HCT116 (cell line): Measurements from ENCODE around the gene ADAMTS1. TPM values are rescaled to one million over a fixed set of nuclear protein-coding genes. Genes with fewer than 3 reads are reported as not detected.

Experiments used
- ATAC-seq: fragments of 200-7000 bp; cut with Tn5 transposase; 2 replicates; pipeline ENCODE4 v1.9.1; 2020; ENCODE audit warnings: mild to moderate bottlenecking, moderate library complexity
- BruUV-seq: library from RNA; stranded (reverse); fragments of 400-500 nt; replicated peaks from 2 replicates; lab custom pipeline; 2021; lab: Mats Ljungman, UMichigan
- CTCF ChIA-PET: fragments of 300-600 bp; sonication (Branson Sonifier 250); formaldehyde crosslinking; loops from one replicate; lab custom pipeline; 2021; ENCODE audit warnings: antibody characterized with exemption; lab: Charles Lee
- POLR2A ChIA-PET: fragments of 300-600, 350-600 bp; sonication (Branson Sonifier 250); formaldehyde crosslinking; loops from one replicate; lab custom pipeline; 2021; ENCODE audit warnings: antibody characterized with exemption; lab: Charles Lee
- RAD21 ChIA-PET, 2 experiments: fragments of 300-600 bp; sonication (Branson Sonifier 250); formaldehyde crosslinking; loops; one replicate each; lab custom pipeline; 2023; ENCODE audit warnings: low total read pairs in 2 of 2; ENCODE audit not compliant: uncharacterized antibody in 2 of 2, unreplicated experiment in 2 of 2, low non-redundant PET in 1 of 2; lab: Charles Lee
- DNase-seq: peaks from one replicate; pipeline ENCODE4 v3.0.0-alpha.2; 2010; ENCODE audit warnings: low read depth, low spot score
- H2AFZ ChIP-seq: fragments of 200-600 bp; shearing (Covaris generic), sonication (generic); 2 replicates; pipeline ENCODE4 v1.6.1; 2017; ENCODE audit warnings: low read depth, mixed run types, mixed read lengths, antibody characterized with exemption, low read length; ENCODE audit not compliant: poor library complexity, severe bottlenecking
- H3K27ac ChIP-seq: 2 replicates; pipeline ENCODE4 v1.5.1; 2012; ENCODE audit warnings: low read depth, low read length
- H3K27me3 ChIP-seq: fragments of 200-600 bp; sonication (generic); 2 replicates; pipeline ENCODE4 v1.6.1; 2016; ENCODE audit warnings: mixed run types, low read length, mixed read lengths; ENCODE audit not compliant: insufficient read depth
- H3K36me3 ChIP-seq, 2 experiments: fragments of 200-500 bp in 1 of 2; fragments of 200-600 bp in 1 of 2; sonication (Bioruptor generic) in 1 of 2; sonication (generic) in 1 of 2; 2 replicates each; pipeline versions ENCODE4 v1.5.1 to v1.6.1; 2014 to 2016; ENCODE audit warnings: low read length in 2 of 2, inconsistent platforms in 1 of 2, mixed read lengths in 1 of 2, mixed run types in 1 of 2; ENCODE audit not compliant: insufficient read depth in 2 of 2, control insufficient read depth in 1 of 2
- H3K4me1 ChIP-seq, 2 experiments: fragments of 200-600 bp in 1 of 2; sonication (generic) in 1 of 2; 2 replicates each; pipeline versions ENCODE4 v1.5.1 to v1.6.1; 2012 to 2017; ENCODE audit warnings: low read length in 2 of 2, inconsistent platforms in 1 of 2, mild to moderate bottlenecking in 1 of 2, mixed read lengths in 1 of 2, mixed run types in 1 of 2, moderate library complexity in 1 of 2; ENCODE audit not compliant: insufficient read depth in 2 of 2, control insufficient read depth in 1 of 2
- H3K4me2 ChIP-seq: fragments of 200-600 bp; sonication (generic); 2 replicates; pipeline ENCODE4 v1.6.1; 2017; ENCODE audit warnings: mixed run types, low read length, mixed read lengths
- H3K4me3 ChIP-seq, 2 experiments: fragments of 200-600 bp in 1 of 2; sonication (generic) in 1 of 2; replicated peaks in 1 of 2; 2 replicates each; pipeline ENCODE4 v1.5.1; 2011 to 2016; ENCODE audit warnings: low read length in 2 of 2, control low read depth in 1 of 2, low read depth in 1 of 2, mild to moderate bottlenecking in 1 of 2, mixed read lengths in 1 of 2, mixed run types in 1 of 2
- H3K79me2 ChIP-seq: fragments of 200-600 bp; sonication (generic); 2 replicates; pipeline ENCODE4 v1.6.1; 2017; ENCODE audit warnings: mild to moderate bottlenecking, mixed run types, low read length, moderate library complexity, mixed read lengths; ENCODE audit not compliant: insufficient read depth
- H3K9ac ChIP-seq: fragments of 200-600 bp; sonication (generic); 2 replicates; pipeline ENCODE4 v1.6.1; 2016; ENCODE audit warnings: low read length, mixed read lengths
- H3K9me2 ChIP-seq: fragments of 200-600 bp; sonication (generic), shearing (Covaris generic); 2 replicates; pipeline ENCODE4 v1.6.1; 2017; ENCODE audit warnings: mixed run types, mild to moderate bottlenecking, moderate library complexity; ENCODE audit not compliant: insufficient read depth
- H3K9me3 ChIP-seq, 2 experiments: fragments of 200-500 bp in 1 of 2; fragments of 200-600 bp in 1 of 2; sonication (Bioruptor generic) in 1 of 2; sonication (generic) in 1 of 2; 2 replicates each; pipeline ENCODE4 v1.6.1; 2014 to 2017; ENCODE audit warnings: low read length in 2 of 2, mixed read lengths in 2 of 2, inconsistent platforms in 1 of 2, low read depth in 1 of 2, mild to moderate bottlenecking in 1 of 2, mixed run types in 1 of 2, moderate library complexity in 1 of 2; ENCODE audit not compliant: control insufficient read depth in 1 of 2, insufficient read depth in 1 of 2
- H4K20me1 ChIP-seq: fragments of 200-600 bp; sonication (generic), shearing (Covaris generic); 2 replicates; pipeline ENCODE4 v1.6.1; 2017; ENCODE audit warnings: mixed run types, mild to moderate bottlenecking, moderate library complexity; ENCODE audit not compliant: insufficient read depth
- ATF3 ChIP-seq: IDR thresholded peaks from 2 replicates; pipeline ENCODE4 v1.6.1; 2012
- CEBPB ChIP-seq: IDR thresholded peaks from 2 replicates; pipeline ENCODE4 v1.6.1; 2012; ENCODE audit warnings: low read depth
- EGR1 ChIP-seq: IDR thresholded peaks from 2 replicates; pipeline ENCODE4 v1.6.1; 2012; ENCODE audit warnings: low read depth
- ELF1 ChIP-seq: IDR thresholded peaks from 2 replicates; pipeline ENCODE4 v1.6.1; 2012; ENCODE audit warnings: low read depth, borderline replicate concordance
- EZH2 ChIP-seq: fragments of 200-600 bp; sonication (generic); IDR thresholded peaks from 2 replicates; pipeline ENCODE4 v1.6.1; 2017; ENCODE audit warnings: antibody characterized with exemption, mixed run types
- FOSL1 ChIP-seq: IDR thresholded peaks from 2 replicates; pipeline ENCODE4 v1.6.1; 2012; ENCODE audit warnings: low read depth
- POLR2A ChIP-seq: IDR thresholded peaks from 2 replicates; pipeline ENCODE4 v1.7.0; 2011; ENCODE audit warnings: borderline replicate concordance; ENCODE audit not compliant: insufficient read depth, insufficient read length; ENCODE audit errors: extremely low read depth
- POLR2AphosphoS5 ChIP-seq: IDR thresholded peaks from 2 replicates; pipeline ENCODE4 v1.6.1; 2011; ENCODE audit warnings: mild to moderate bottlenecking, low read depth, low read length, moderate library complexity
- RAD21 ChIP-seq: IDR thresholded peaks from 2 replicates; pipeline ENCODE4 v1.6.1; 2012; ENCODE audit warnings: low read depth, mild to moderate bottlenecking
- REST ChIP-seq: IDR thresholded peaks from 2 replicates; pipeline ENCODE4 v1.6.1; 2012; ENCODE audit warnings: low read depth
- SIN3A ChIP-seq: IDR thresholded peaks from 2 replicates; pipeline ENCODE4 v1.6.1; 2012; ENCODE audit warnings: low read depth
- SRF ChIP-seq: IDR thresholded peaks from 2 replicates; pipeline ENCODE4 v1.6.1; 2012; ENCODE audit warnings: low read depth
- ZBTB33 ChIP-seq: IDR thresholded peaks from 2 replicates; pipeline ENCODE4 v1.6.1; 2011; ENCODE audit warnings: mild to moderate bottlenecking, low read length, moderate library complexity; ENCODE audit not compliant: insufficient replicate concordance; ENCODE audit errors: extremely low read depth
- ZNF274 ChIP-seq: fragments of 200-500 bp; sonication (Bioruptor generic); IDR thresholded peaks from 2 replicates; pipeline ENCODE4 v1.6.1; 2014; ENCODE audit warnings: mild to moderate bottlenecking, low read depth, low read length, inconsistent platforms
- intact Hi-C: fragments of 100-400 bp; cut with micrococcal nuclease; formaldehyde crosslinking; loops from 2 replicates; pipeline ENCODE4 v1.10.0; 2022
- total RNA-seq: library from RNA; stranded (reverse); gene quantifications from one replicate; pipeline ENCODE4 v1.2.1, GENCODE V29; 2021; ENCODE audit not compliant: unreplicated experiment

The ADAMTS1 gene
- total RNA-seq, 1 experiment from 2014 or later, result 0.98 TPM

- POLR2A ChIA-PET, result no interaction called here
These were observed 2.7 kb upstream of the ADAMTS1 start for GRCh38 chr21:26847921-26848320.

More at GRCh38 chr21:26847921-26848320, 2.7 kb upstream of the ADAMTS1 start:
- Histone ChIP-seq H3K9me2 (no peaks in the 10 kb centered on the region), H3K4me3 (no peak overlapping the region), H3K27ac (no peak overlapping the region), H3K4me2 (no peak overlapping the region), H4K20me1 (no peaks in the 10 kb centered on the region), H3K4me1 (no peaks in the 10 kb centered on the region), H2AFZ (no peak overlapping the region), H3K27me3 (no peaks in the 10 kb centered on the region), H3K36me3 (no peaks in the 10 kb centered on the region), H3K9me3 (peaks cover 0 to 5% of the 10 kb centered on the region in 2 experiments; a peak in 1 of 4 replicates), H3K79me2 (no peaks in the 10 kb centered on the region), H3K9ac (no peak overlapping the region)
- DNase-seq (no peak), ATAC-seq (no peak)
- RAD21 ChIA-PET, result no interaction called here
- intact Hi-C loops, result no loop called here
- BruUV-seq, result no TSS peak
- CTCF ChIA-PET, result no interaction called here
- TF ChIP-seq REST, result no peak
- no peak for TF ChIP-seq POLR2AphosphoS5
- TF ChIP-seq CEBPB, result no peak
- TF ChIP-seq SIN3A, result no peak
- TF ChIP-seq SRF, result no peak
- TF ChIP-seq EZH2, result no peak
- TF ChIP-seq ELF1, result no peak
- TF ChIP-seq POLR2A, result no peak
- TF ChIP-seq FOSL1, result no peak
- no peak for TF ChIP-seq ATF3
- TF ChIP-seq ZBTB33, result no peak
- TF ChIP-seq ZNF274, result no peak
- no peak for TF ChIP-seq RAD21
- no peak for TF ChIP-seq EGR1
